RWPE2 (cell line): ENCODE results near the gene PWWP3B.

Experiments used
- ATAC-seq: fragments of 200-7000 bp; cut with Tn5 transposase; 3 replicates; pipeline ENCODE4 v1.9.1; 2021; ENCODE audit warnings: low read depth
- DNase-seq: peaks from one replicate; pipeline ENCODE4 v3.0.0-alpha.2; 2020; ENCODE audit warnings: low spot score
- H3K27ac ChIP-seq: fragments of 450-650 bp; 2 replicates; pipeline ENCODE4 v1.5.1; 2017; ENCODE audit warnings: mild to moderate bottlenecking; ENCODE audit not compliant: poor library complexity, severe bottlenecking
- H3K27me3 ChIP-seq: fragments of 250-450 bp; sonication (Bioruptor Pico); 2 replicates; pipeline ENCODE4 v1.5.1; 2021; ENCODE audit warnings: mild to moderate bottlenecking, moderate library complexity; ENCODE audit not compliant: insufficient read depth, poor library complexity, severe bottlenecking
- H3K36me3 ChIP-seq: fragments of 250-450 bp; sonication (Bioruptor Pico); 2 replicates; pipeline ENCODE4 v1.5.1; 2020; ENCODE audit warnings: low read depth, mild to moderate bottlenecking, moderate library complexity
- H3K4me1 ChIP-seq: fragments of 250-450 bp; sonication (Bioruptor Pico); 2 replicates; pipeline ENCODE4 v1.5.1; 2021; ENCODE audit warnings: mild to moderate bottlenecking, moderate library complexity; ENCODE audit not compliant: insufficient read depth, poor library complexity, severe bottlenecking
- H3K4me3 ChIP-seq: fragments of 250-450 bp; sonication (Bioruptor Pico); 2 replicates; pipeline ENCODE4 v1.5.1; 2021; ENCODE audit warnings: mild to moderate bottlenecking, moderate library complexity; ENCODE audit not compliant: severe bottlenecking
- H3K9me3 ChIP-seq: fragments of 250-450 bp; sonication (Bioruptor Pico); 2 replicates; pipeline ENCODE4 v1.5.1; 2021; ENCODE audit warnings: mild to moderate bottlenecking, moderate library complexity; ENCODE audit not compliant: severe bottlenecking
- TF ChIP-seq, protein P1 (sequence below): fragments of 450-650 bp; IDR thresholded peaks from one replicate; pipeline ENCODE4 v1.5.1; 2017; ENCODE audit warnings: mild to moderate bottlenecking, moderate library complexity; ENCODE audit not compliant: poor library complexity, severe bottlenecking

Gene PWWP3B

DNA sequence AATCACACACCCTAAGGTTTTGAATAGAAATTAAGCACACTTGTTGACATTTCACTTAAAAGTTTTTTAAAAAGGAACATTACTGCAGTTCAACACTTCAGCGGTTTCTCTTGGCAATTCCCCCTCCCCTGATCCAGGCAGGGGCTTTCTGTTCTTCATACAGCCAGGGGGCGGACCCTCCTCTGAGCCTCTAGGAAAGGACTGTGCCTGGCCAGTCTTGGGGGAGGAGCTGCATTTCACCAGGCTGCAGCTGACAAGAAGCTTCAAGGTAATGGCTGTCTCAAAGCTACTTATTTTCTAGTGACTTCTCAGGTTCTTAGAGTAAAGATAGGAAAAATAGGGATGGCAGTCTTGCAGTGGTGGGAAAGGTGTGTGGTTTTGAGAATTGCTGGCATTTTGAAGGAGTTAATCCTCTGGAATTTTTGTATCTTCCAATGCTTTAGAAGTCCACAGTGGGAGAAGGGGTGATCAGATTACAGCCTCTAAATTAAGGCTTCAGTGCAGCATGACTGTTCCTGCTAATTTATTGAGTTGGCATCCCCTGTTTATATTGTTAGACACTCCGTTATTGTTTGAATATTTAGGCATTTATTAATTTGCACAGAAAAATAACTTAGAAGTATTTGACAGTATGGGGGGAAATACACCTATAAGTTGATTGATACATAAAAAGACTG, 33.5 kb downstream of the PWWP3B start:
- DNase-seq (no peak), ATAC-seq (no peak)
- Histone ChIP-seq H3K27ac (no peak overlapping the region), H3K9me3 (no peaks in the 10 kb centered on the region), H3K36me3 (no peaks in the 10 kb centered on the region), H3K4me3 (no peak overlapping the region), H3K27me3 (no peaks in the 10 kb centered on the region), H3K4me1 (no peaks in the 10 kb centered on the region)
- TF ChIP-seq, protein P1, sequence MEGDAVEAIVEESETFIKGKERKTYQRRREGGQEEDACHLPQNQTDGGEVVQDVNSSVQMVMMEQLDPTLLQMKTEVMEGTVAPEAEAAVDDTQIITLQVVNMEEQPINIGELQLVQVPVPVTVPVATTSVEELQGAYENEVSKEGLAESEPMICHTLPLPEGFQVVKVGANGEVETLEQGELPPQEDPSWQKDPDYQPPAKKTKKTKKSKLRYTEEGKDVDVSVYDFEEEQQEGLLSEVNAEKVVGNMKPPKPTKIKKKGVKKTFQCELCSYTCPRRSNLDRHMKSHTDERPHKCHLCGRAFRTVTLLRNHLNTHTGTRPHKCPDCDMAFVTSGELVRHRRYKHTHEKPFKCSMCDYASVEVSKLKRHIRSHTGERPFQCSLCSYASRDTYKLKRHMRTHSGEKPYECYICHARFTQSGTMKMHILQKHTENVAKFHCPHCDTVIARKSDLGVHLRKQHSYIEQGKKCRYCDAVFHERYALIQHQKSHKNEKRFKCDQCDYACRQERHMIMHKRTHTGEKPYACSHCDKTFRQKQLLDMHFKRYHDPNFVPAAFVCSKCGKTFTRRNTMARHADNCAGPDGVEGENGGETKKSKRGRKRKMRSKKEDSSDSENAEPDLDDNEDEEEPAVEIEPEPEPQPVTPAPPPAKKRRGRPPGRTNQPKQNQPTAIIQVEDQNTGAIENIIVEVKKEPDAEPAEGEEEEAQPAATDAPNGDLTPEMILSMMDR, result no peak

DNA sequence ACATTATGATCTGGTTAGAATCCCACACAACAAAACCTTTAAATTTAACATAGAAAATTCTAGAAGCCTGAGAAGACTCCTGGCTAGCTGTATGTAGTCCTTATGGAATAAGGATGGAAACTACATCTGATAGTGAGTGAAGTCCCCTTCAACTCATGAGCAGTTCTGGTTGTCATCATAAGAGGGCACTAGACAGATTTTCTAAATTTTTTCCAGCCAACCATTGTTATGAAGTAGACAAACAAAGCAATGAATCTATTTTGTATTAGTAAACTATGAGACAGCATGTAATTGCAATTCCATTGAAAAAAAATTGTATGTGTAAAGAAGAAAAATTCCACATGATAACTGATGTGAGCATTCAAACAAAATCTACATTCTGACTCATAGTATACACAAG, 35.2 kb downstream of the PWWP3B start:
- no peak overlapping the region for H3K27ac ChIP-seq
- no peaks in the 10 kb centered on the region for H3K27me3 ChIP-seq
- no peak overlapping the region for H3K4me3 ChIP-seq
- no peak for DNase-seq
- H3K9me3 ChIP-seq, result no peaks in the 10 kb centered on the region
- TF ChIP-seq, protein P1, result no peak
- no peaks in the 10 kb centered on the region for H3K36me3 ChIP-seq
- ATAC-seq, result no peak
- no peaks in the 10 kb centered on the region for H3K4me1 ChIP-seq

DNA sequence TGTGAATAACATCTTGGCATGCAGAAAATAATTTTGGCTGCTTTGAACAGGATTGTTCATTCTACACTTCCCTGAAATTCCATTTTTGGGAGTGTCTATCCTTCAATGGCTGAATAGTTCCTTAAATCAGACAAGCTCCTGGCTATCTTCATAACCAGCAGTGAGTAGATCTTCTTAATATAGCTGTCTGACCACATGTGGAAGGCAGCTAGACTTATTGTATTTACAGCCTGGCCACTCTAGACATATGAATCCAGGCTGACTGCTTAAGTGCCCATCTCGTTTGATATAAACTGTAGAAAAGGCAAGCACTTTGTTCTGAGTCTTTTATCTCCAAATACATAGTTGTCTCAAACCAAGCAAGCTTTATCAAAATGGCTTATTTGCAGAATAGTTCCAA, 40.0 kb downstream of the PWWP3B start:
- DNase-seq (no peak), ATAC-seq (no peak)
- Histone ChIP-seq H3K4me1 (no peaks in the 10 kb centered on the region), H3K27ac (no peak overlapping the region), H3K36me3 (no peaks in the 10 kb centered on the region), H3K4me3 (no peak overlapping the region), H3K9me3 (no peaks in the 10 kb centered on the region), H3K27me3 (no peaks in the 10 kb centered on the region)
- TF ChIP-seq, protein P1, result no peak
